Neural crest cell (in vitro differentiated cells): ENCODE measurements around the gene ROBO4. TPM values are rescaled to one million over a fixed set of nuclear protein-coding genes. Genes with fewer than 3 reads are reported as not detected.

ENCODE experiments used
- DNase-seq: peaks from one replicate; pipeline ENCODE4 v3.0.0; 2021; ENCODE audit warnings: low read depth, mixed read lengths, low spot score
- H3K27ac Mint-ChIP-seq: one replicate; pipeline ENCODE4 v1.8.0; 2021; ENCODE audit warnings: mild to moderate bottlenecking, mixed read lengths; ENCODE audit not compliant: unreplicated experiment
- H3K27me3 Mint-ChIP-seq: 2 replicates; pipeline ENCODE4 v1.8.0; 2021; ENCODE audit warnings: low read depth, mild to moderate bottlenecking, mixed read lengths
- H3K36me3 Mint-ChIP-seq: 2 replicates; pipeline ENCODE4 v1.8.0; 2021; ENCODE audit warnings: low read depth, mild to moderate bottlenecking, mixed read lengths
- H3K4me1 Mint-ChIP-seq: 2 replicates; pipeline ENCODE4 v1.8.0; 2021; ENCODE audit warnings: mixed read lengths
- H3K4me3 Mint-ChIP-seq: one replicate; pipeline ENCODE4 v1.8.0; 2021; ENCODE audit warnings: mild to moderate bottlenecking, mixed read lengths
- H3K9me3 Mint-ChIP-seq: 2 replicates; pipeline ENCODE4 v1.8.0; 2021; ENCODE audit warnings: mixed read lengths
- long read RNA-seq: library from polyadenylated mRNA; unstranded; transcript quantifications from one replicate; pipeline ENCODE4 v2.0.0, GENCODE V29; 2020
- total RNA-seq: library from RNA; stranded (reverse); gene quantifications from 2 replicates; pipeline ENCODE4 v1.2.1, GENCODE V29; 2021
- TF ChIP-seq, protein P1 (sequence below): fragments of 200-600 bp; sonication (generic); conservative IDR thresholded peaks from 2 replicates; pipeline ENCODE4 v1.5.0; 2021; ENCODE audit warnings: antibody characterized with exemption, mild to moderate bottlenecking

ROBO4 gene
- total RNA-seq = 0.05 and 0.07 TPM in 2 replicates
- long read RNA-seq = 0 reads

DNA sequence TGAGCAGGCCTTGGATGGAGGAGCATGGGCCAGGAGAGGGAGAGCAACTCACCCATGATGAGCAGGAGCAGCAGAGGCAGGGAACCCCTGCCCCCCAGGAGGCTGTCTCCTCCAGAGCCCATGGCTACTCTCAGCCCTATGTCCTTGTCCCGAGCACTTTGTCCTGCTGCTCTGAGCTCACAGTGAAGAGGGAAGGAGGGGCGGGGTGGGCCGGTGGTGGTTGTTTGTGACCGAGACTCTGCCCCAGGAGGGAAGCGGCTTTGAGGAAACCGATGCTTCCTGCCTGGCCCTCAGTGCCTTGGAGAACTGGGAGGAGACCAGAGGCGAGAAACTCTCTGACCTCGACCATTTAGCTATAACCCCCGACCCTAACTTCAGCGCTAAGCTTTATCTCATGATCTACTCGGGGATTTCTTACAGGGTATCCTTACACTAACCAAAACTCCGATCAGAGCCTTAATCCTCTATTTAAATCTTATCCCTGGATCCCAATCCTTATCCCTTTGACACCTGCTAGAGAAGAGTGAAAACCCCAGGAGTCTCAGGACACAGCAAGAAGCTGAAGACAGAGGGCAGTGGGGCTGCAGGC, at the start of gene ROBO4:
Gene ROBO4 (minus strand): TSS at position 192 of the 589 bp plus-strand sequence. CDS start 70 bp downstream, at position 122.
- H3K27me3 Mint-ChIP-seq = peaks cover 33% of the 10 kb centered on the region
- H3K36me3 Mint-ChIP-seq = no peaks in the 10 kb centered on the region
- DNase-seq = no peak
- peaks cover 16% of the 10 kb centered on the region for H3K4me1 Mint-ChIP-seq
- no peaks in the 10 kb centered on the region for H3K9me3 Mint-ChIP-seq
- peak within 1 kb of the TSS; percentile 94 for H3K27ac Mint-ChIP-seq
- TF ChIP-seq, protein P1, sequence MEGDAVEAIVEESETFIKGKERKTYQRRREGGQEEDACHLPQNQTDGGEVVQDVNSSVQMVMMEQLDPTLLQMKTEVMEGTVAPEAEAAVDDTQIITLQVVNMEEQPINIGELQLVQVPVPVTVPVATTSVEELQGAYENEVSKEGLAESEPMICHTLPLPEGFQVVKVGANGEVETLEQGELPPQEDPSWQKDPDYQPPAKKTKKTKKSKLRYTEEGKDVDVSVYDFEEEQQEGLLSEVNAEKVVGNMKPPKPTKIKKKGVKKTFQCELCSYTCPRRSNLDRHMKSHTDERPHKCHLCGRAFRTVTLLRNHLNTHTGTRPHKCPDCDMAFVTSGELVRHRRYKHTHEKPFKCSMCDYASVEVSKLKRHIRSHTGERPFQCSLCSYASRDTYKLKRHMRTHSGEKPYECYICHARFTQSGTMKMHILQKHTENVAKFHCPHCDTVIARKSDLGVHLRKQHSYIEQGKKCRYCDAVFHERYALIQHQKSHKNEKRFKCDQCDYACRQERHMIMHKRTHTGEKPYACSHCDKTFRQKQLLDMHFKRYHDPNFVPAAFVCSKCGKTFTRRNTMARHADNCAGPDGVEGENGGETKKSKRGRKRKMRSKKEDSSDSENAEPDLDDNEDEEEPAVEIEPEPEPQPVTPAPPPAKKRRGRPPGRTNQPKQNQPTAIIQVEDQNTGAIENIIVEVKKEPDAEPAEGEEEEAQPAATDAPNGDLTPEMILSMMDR = no peak
- H3K4me3 Mint-ChIP-seq = no peak within 1 kb of the TSS

DNA sequence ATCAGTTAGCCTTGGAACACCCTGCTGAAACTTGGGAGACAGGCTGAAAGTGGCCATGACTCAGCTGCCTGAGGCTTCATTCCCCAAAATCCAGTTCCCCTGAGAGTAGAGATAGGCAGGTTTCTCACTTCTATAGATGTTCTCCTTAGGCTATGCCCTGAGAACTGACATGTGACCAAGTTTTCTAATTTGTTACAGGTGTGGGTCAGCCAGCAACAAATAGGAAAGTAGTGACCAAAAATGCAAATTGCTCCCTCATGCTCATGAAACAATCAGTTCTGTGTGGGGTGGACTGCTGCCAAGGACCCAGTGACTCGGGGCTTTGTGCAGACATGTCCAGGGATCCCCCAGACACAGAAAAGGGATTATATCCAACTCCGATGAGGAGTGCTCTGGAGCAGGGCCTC, 49.1 kb upstream of the ROBO4 start:
- peaks cover 20% of the 10 kb centered on the region for H3K4me1 Mint-ChIP-seq
- no peak overlapping the region for H3K27ac Mint-ChIP-seq

DNA sequence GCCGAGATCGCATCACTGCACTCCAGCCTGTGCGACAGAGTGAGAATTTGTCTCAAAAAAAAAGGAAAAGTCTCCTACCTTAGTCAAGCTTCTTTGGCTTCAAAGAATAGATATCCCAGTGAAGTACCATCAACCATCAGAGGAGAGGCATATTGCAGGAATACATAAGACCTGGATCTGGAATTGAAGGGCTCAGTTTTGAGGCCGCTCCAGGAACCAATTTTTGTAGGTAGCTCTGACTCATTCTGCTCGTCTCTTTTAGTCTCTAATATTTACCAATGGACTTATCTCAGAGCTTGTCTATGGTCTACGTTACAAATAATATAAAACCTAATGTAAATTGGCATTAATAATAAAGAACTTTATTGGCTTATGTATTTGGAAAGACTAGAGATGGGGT, 48.2 kb upstream of the ROBO4 start:
- Mint-ChIP-seq H3K4me1 (peaks cover 21% of the 10 kb centered on the region), H3K9me3 (peaks cover 3% of the 10 kb centered on the region), H3K4me3 (no peak overlapping the region), H3K27ac (no peak overlapping the region), H3K27me3 (peaks cover 7% of the 10 kb centered on the region), H3K36me3 (peaks cover 5% of the 10 kb centered on the region)
- TF ChIP-seq, protein P1 = no peak
- DNase-seq = no peak

More for the DNA sequence above, 49.1 kb upstream of the ROBO4 start:
- H3K36me3 Mint-ChIP-seq = peaks cover 5% of the 10 kb centered on the region
- DNase-seq = no peak
- no peak overlapping the region for H3K4me3 Mint-ChIP-seq
- H3K27me3 Mint-ChIP-seq = peaks cover 7% of the 10 kb centered on the region
- H3K9me3 Mint-ChIP-seq = peaks cover 3% of the 10 kb centered on the region
- TF ChIP-seq, protein P1 = no peak

DNA sequence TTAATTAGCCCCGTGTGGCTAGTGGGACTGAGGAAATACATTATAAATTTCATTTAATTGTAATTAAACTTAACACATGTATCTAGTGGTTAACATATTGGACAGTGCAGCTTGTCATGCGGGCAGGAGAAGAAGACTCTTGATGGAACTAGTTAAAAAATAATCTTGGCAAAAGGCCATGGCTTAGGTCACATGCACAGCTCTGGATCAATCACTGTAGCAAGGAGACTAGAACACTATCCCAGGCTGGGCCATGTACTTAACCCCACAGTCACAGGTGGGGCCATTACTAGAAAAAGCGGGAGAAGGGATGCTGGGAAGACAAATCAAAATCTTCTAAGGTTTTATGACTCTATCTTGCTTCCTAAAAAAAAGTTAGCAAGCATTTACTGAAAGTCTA, 46.9 kb upstream of the ROBO4 start:
- no peak overlapping the region for H3K27ac Mint-ChIP-seq

DNA sequence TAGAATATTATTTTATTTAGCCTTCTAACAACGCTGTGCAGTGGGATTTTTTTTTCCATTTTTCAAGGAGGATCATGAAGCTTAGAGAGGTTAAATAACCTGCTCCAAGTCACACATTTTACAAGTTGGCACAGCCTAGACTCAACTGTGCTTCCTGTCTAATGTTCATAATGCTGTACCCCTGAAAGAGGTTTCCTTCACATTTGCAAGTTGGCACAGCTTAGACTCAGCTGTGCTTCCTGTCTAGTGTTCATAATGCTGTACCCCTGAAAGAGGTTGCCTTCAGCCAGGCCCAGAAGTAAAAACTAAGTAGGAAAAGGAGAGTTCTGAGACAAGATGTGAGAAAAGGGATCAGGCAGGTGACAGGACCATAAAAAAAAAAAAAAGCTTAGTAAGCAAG, 46.1 kb upstream of the ROBO4 start:
- no peak overlapping the region for H3K4me3 Mint-ChIP-seq

More for the DNA sequence above, 46.9 kb upstream of the ROBO4 start:
- TF ChIP-seq, protein P1 = no peak
- H3K4me3 Mint-ChIP-seq = no peak overlapping the region
- H3K4me1 Mint-ChIP-seq = peaks cover 21% of the 10 kb centered on the region
- peaks cover 3% of the 10 kb centered on the region for H3K9me3 Mint-ChIP-seq
- H3K27me3 Mint-ChIP-seq = peaks cover 7% of the 10 kb centered on the region
- H3K36me3 Mint-ChIP-seq = peaks cover 5% of the 10 kb centered on the region
- DNase-seq = no peak

More for the DNA sequence above, 46.1 kb upstream of the ROBO4 start:
- no peak for DNase-seq
- TF ChIP-seq, protein P1 = no peak
- Mint-ChIP-seq H3K4me1 (peaks cover 28% of the 10 kb centered on the region), H3K27ac (no peak overlapping the region), H3K27me3 (peaks cover 4% of the 10 kb centered on the region), H3K9me3 (peaks cover 3% of the 10 kb centered on the region), H3K36me3 (peaks cover 5% of the 10 kb centered on the region)
